Esophagus (tissue), 2 donors: Measurements from ENCODE around the gene SPINK5. TPM values are rescaled to one million over a fixed set of nuclear protein-coding genes. Genes with fewer than 3 reads are reported as not detected.

Source experiments
- polyA plus RNA-seq, 2 donors: library from polyadenylated mRNA; stranded (reverse); fragments of 200-250 nt; gene quantifications; one replicate each; pipeline ENCODE4 v1.2.3, GENCODE V29; 2013
- donor health status: healthy with polysubstance abuse.
- donor health status: Bipolar disorder and iron deficiency.

The SPINK5 gene
- polyA plus RNA-seq, 2 donors = 772 to 1,309 TPM

Other genes with a start within 250 kb of the SPINK5 start
- gene SPINK1, start 232.3 kb upstream of the SPINK5 start, polyA plus RNA-seq = 1 to 10 TPM in 1 of 2 donors, under 1 TPM in 1; 0.76 to 5.3 TPM
- gene SCGB3A2, start 185.3 kb upstream of the SPINK5 start, polyA plus RNA-seq = under 1 TPM in 1 of 2 donors, not detected in 1; 0.13 TPM
- gene C5orf46, start 157.4 kb upstream of the SPINK5 start, polyA plus RNA-seq = not detected
- not detected for gene SPINK14, start 104.6 kb downstream of the SPINK5 start, polyA plus RNA-seq
- gene SPINK6, start 139.1 kb downstream of the SPINK5 start, polyA plus RNA-seq = under 1 TPM; 0.06 to 0.59 TPM
- gene MARCOL, start 174.5 kb downstream of the SPINK5 start, polyA plus RNA-seq = not detected
- gene SPINK13, start 204.8 kb downstream of the SPINK5 start, polyA plus RNA-seq = not detected
- gene SPINK7, start 248.4 kb downstream of the SPINK5 start, polyA plus RNA-seq = 1,000 to 10,000 TPM in 1 of 2 donors, 100 to 1,000 TPM in 1; 394 to 2,280 TPM